ENCODE results near the gene PBOV1.
"Not testable (repeated sequence)": the region's sequence is repeated elsewhere in the genome, so short reads cannot be mapped to it uniquely, and the experiment has no call there.

The PBOV1 gene

GRCh38 chr6:138237463-138237862, 19.2 kb upstream of the PBOV1 start:
- no peak for DNase-seq (ENCODE audit: low spot score)

GRCh38 chr6:138235693-138236092, 17.4 kb upstream of the PBOV1 start:
- no peak for DNase-seq (ENCODE audit: low spot score)

GRCh38 chr6:138235205-138235604, 16.9 kb upstream of the PBOV1 start:
- DNase-seq (ENCODE audit: low spot score) = no peak

GRCh38 chr6:138234363-138234762, 16.1 kb upstream of the PBOV1 start:
- no peak for DNase-seq (ENCODE audit: low spot score)

- DNase-seq (ENCODE audit: low spot score) = no peak
These were observed 13.1 kb upstream of the PBOV1 start for GRCh38 chr6:138231381-138231886.

GRCh38 chr6:138230759-138231380, 12.6 kb upstream of the PBOV1 start:
- DNase-seq (ENCODE audit: low spot score) = no peak

GRCh38 chr6:138230221-138230620, 11.9 kb upstream of the PBOV1 start:
- DNase-seq (ENCODE audit: low spot score) = no peak

- DNase-seq (ENCODE audit: low spot score) = no peak
These were observed 11.4 kb upstream of the PBOV1 start for GRCh38 chr6:138229663-138230179.

- DNase-seq (ENCODE audit: low spot score) = no peak
These were observed 10.8 kb upstream of the PBOV1 start for GRCh38 chr6:138229072-138229471.

- no peak for DNase-seq (ENCODE audit: low spot score)
These were observed 9.1 kb upstream of the PBOV1 start for GRCh38 chr6:138227316-138227781.

- peak; percentile 36 for DNase-seq (ENCODE audit: low spot score)
These were observed 8.5 kb upstream of the PBOV1 start for GRCh38 chr6:138226700-138227315.

- peak; percentile 13 for DNase-seq (ENCODE audit: low spot score)
These were observed 7.7 kb upstream of the PBOV1 start for GRCh38 chr6:138225953-138226352.

GRCh38 chr6:138222901-138223546, 4.7 kb upstream of the PBOV1 start:
- peak; percentile 24 for DNase-seq (ENCODE audit: low spot score)

GRCh38 chr6:138219901-138220300, 1.6 kb upstream of the PBOV1 start:
- DNase-seq (ENCODE audit: low spot score) = no peak

- DNase-seq (ENCODE audit: low spot score) = no peak
These were observed 1.1 kb upstream of the PBOV1 start for GRCh38 chr6:138219398-138219797.

- no peak for DNase-seq (ENCODE audit: low spot score)
These were observed 3.1 kb downstream of the PBOV1 start for GRCh38 chr6:138215093-138215782.

GRCh38 chr6:138212530-138212929, 5.8 kb downstream of the PBOV1 start:
- DNase-seq (ENCODE audit: low spot score) = not testable (repeated sequence)

GRCh38 chr6:138211601-138212000, 6.7 kb downstream of the PBOV1 start:
- no peak for DNase-seq (ENCODE audit: low spot score)

- no peak for DNase-seq (ENCODE audit: low spot score)
These were observed 7.2 kb downstream of the PBOV1 start for GRCh38 chr6:138211048-138211581.

GRCh38 chr6:138206862-138207261, 11.4 kb downstream of the PBOV1 start:
- DNase-seq (ENCODE audit: low spot score) = no peak

- no peak for DNase-seq (ENCODE audit: low spot score)
These were observed 12.7 kb downstream of the PBOV1 start for GRCh38 chr6:138205437-138206094.
